ENCODE results near the gene HLF.

- TF ChIP-seq EZH2 (IDR thresholded peaks at IDR 0.05) (no peak), CEBPB (IDR thresholded peaks at IDR 0.05; ENCODE audit: low read depth) (no peak), POLR2A (IDR thresholded peaks at IDR 0.05; ENCODE audit: borderline replicate concordance, extremely low read depth, insufficient read depth, insufficient read length) (no peak), CTCF (IDR thresholded peaks at IDR 0.05 in 2 of 3, conservative IDR thresholded peaks at IDR 0.05 in 1 of 3; ENCODE audit: borderline replicate concordance in 1 of 3, insufficient read depth in 1 of 3, low read depth in 2 of 3, low read length in 2 of 3) (no peak), YY1 (IDR thresholded peaks at IDR 0.05; ENCODE audit: extremely low read depth, insufficient replicate concordance, low read depth, low read length) (no peak)
These were observed 37.6 kb downstream of the HLF start for GRCh38 chr17:55302407-55302787.

Measured in HCT116 (cell line).